HG02798 (cell line): ENCODE measurements around the gene DUOX2.
"Not testable (repeated sequence)": the region's sequence is repeated elsewhere in the genome, so short reads cannot be mapped to it uniquely, and the experiment has no call there.

ENCODE experiments used
- ATAC-seq: cut with Tn5 transposase; IDR thresholded peaks from one replicate; pipeline ENCODE4 v1.9.1; 2021; ENCODE audit warnings: mild to moderate bottlenecking; ENCODE audit not compliant: unreplicated experiment, poor library complexity

The DUOX2 gene

DNA sequence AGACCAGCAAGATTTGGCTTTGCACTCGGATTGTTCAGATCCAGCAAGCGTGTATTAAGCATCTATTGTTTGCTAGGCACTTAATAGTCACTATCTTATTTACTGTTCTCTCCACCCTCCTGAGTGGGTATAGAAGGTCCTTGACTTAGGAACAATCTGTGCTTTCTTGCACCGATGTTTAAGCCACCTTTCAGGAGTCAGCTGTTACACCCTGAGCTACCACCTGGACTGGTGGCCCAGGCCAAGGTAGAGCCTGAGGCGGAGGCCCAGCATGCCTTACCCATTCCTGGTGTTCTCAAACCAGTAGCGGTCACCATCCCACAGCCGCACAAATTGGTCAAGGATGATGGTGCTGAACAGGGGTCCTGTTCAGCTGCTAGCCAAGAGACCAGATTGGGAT is 25.8 kb upstream of the DUOX2 start:
- ATAC-seq: no peak

- ATAC-seq: no peak
These were observed 25.1 kb upstream of the DUOX2 start for GRCh38 chr15:45138814-45139765.

- ATAC-seq: no peak
These were observed 23.7 kb upstream of the DUOX2 start for GRCh38 chr15:45137703-45138102.

GRCh38 chr15:45136378-45136764 is 22.4 kb upstream of the DUOX2 start:
- no peak for ATAC-seq

DNA sequence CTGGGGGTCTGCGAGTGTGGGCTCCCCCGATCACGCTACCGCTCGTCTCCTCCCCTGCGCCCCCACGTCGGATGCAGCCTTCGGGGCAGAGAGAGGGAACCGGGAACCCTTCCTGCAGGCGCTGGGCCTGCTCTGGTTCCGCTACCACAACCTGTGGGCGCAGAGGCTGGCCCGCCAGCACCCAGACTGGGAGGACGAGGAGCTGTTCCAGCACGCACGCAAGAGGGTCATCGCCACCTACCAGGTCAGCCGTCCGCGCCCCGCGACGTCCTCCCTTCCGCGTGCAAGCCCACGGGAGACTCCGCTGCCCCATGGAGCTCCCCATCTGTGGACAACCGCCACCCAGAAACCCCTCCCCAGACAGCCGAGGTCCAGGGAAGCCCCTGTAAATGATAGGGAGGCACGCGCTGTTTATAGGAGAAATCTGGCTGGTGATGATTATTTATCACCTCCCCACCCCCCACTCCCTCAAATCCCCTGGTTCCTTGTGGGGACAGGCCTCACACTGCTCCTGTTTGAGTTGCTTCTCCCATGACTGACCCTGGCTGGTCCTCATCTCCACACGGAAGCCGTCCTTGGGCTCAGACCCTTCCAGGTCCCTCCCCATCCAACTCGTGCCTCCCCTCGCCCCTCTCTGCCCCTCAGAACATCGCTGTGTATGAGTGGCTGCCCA is 21.9 kb upstream of the DUOX2 start:
- not testable (repeated sequence) for ATAC-seq

DNA sequence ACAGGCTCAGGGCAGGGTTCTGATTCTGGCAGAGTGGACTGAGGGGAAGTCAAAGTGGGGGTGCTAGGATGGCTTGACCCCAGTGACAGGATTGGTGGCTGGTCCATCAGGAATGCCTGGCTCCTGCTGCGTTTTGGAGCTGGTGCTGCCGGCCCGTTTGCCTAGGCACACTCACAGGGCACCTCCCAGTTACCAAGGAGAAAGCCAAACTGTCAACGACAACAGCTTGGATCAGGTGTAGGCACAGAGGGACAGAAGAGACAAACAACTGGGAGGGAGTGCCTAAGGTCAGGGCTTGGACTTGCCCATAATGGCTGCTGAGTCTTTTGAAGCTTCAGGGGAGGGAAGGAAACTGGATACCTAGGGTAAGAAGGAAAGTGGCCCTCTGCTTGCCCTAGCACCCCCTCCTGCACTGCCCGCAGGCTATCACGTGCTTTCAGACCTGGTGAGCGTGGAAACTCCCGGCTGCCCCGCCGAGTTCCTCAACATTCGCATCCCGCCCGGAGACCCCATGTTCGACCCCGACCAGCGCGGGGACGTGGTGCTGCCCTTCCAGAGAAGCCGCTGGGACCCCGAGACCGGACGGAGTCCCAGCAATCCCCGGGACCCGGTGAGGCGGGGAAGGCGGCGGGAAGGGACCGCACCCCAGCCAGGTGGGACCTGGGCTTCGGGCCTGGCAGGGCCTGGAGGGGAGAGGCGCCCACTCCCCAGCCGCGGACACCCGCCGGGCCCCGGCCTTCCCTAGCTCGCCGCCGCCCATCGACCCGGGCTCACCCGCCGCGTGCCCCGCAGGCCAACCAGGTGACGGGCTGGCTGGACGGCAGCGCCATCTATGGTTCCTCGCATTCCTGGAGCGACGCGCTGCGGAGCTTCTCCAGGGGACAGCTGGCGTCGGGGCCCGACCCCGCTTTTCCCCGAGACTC is 21.0 kb upstream of the DUOX2 start:
- ATAC-seq: no peak

GRCh38 chr15:45134046-45134445 is 20.1 kb upstream of the DUOX2 start:
- no peak for ATAC-seq

DNA sequence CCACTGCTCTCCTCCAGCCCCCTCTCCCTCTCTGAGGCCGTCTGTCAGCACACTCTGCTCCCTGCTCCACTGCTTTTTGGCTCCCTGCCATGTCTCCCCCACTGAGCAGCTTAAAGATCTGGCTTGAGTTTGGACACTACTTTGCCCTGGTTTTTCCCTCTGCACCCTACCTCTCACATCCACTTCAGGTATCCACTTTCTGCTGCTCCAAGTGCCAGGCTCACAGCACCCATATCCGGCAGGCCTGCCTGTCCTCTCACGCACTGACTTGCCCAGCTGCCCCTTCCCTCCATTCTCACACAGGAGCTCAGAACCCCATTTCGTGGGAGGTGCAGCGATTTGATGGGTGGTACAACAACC is 19.6 kb upstream of the DUOX2 start:
- ATAC-seq: no peak

DNA sequence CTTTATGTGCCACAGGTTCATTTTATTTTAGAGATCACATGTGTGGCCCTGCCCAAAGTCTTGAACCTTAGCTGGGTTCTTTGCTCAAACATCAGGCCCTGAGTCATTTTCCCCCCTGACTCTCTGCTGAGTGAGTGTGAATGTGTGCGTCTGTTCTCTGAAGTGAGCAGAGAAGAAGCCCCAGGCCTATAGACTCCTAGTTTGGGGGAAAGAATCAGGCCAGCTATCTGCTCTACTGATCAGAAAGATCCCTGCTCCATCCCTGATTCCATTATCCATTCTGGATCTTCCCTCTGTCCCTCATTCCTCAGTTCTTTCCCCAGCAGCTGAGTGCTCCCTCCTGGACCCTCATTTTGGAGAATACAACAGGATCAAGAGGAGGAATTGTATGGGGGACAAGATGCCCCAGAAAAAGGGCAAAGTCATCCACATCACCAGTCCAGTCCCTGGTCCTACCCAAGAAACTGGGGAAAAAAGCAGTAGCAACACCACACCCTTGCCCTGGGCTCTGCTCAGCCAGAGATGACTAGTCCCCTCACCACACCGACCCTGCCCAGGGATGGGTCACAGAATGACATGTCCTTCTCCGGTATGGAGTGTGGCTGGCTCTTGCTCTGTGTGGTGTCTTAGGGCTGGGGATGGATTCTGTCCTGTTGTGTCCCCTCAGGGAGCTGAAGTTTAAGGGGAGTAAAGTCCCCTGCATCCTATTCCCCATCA is 19.0 kb upstream of the DUOX2 start:
- no peak for ATAC-seq

DNA sequence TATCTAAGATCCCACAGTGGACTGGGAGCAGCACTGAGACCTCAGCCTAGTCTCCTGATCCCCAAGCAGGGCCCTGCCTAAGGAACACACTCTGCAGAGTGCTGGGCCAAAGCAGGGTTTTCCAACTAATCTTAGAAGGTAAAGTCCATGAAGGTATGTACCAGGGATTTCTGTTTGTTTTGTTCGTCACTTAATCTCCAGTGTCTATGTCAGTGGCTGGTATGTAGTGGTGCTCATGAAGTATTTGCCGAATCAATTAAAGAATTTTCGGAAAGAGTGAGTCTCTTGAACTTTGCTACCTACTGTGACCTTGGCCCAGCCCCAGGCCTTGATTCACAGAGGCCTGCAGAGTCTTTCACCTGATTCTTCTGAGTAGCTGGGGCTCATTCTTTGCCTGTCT is 17.5 kb upstream of the DUOX2 start:
- no peak for ATAC-seq

DNA sequence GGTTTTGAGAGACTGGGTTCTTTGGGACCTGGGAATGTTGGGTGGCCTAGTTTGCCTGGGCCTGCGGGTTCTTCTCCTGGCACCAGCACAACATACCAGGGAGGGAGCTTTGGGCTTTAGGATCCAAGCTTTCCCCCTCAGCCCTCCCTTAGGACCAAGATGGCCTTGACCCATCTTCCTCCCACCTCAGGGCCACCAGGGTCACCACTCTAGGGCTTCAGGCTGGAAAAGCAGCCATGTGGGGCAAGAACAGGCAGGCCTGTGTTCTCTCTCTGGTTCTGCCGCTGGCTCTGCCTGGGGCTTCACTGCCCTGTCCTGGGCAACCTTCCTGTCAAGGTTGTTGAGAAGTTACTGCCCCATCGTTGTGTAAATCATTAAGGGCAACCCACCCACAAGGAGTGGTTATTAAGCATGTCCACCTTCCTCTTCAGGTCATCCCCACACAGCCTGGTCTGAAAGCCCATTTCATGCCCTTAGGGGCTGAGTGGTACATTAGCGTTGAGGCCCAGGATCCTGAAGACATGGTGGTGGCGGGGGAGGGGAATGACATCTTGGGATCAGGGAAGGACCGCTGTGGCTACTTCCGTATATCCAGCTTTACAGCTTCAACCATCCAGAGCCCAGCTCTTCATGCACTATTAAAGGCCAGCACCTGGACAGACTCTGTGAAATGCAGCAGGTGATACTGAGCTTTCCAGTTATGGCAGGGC is 16.5 kb upstream of the DUOX2 start:
- ATAC-seq: no peak

- ATAC-seq: no peak
These were observed 15.7 kb upstream of the DUOX2 start, which contains the start of the genes DUOX1 and DUOXA1 for GRCh38 chr15:45129651-45130129. DUOX1 (plus strand) TSS chr15:45129994; CDS start chr15:45131967, 1,973 bp downstream. DUOXA1 (minus strand) TSS chr15:45129879; CDS start chr15:45123014, 6,865 bp downstream.

GRCh38 chr15:45128971-45129639 is 15.1 kb upstream of the DUOX2 start:
- no peak for ATAC-seq

DNA sequence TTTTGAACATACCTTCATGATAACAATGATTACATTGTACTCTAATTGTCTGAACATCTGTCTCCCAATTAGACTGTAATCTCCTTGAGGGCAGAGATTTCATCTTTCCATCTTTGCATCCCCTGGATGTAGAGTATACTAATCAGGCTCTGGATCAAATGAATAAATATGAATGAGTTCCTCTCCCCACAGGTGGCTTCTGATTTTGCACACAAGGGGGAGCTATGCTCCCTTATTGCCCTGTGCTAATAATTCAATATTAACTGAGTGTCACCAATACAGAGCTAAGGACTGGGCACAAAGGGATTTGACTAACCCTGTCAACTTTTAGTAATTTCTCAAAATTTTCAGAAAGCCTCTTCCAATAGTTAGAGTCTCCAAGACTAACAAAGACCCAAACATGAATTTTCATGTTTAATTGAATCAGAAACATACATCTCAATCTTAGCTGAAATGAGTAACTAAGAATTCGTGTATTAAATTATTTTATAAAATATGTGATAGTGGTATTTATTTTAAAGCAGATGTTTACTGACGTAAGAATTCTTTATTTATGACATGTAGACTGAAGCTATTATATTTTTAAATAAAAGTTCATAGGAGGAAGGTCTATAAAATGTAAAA is 12.7 kb upstream of the DUOX2 start:
- no peak for ATAC-seq

GRCh38 chr15:45123397-45123796 is 9.4 kb upstream of the DUOX2 start:
- ATAC-seq: no peak

- ATAC-seq: no peak
These were observed 8.7 kb upstream of the DUOX2 start for GRCh38 chr15:45122719-45123118.

- no peak for ATAC-seq
These were observed 7.9 kb upstream of the DUOX2 start for GRCh38 chr15:45121706-45122417.
